HepG2 (cell line): ENCODE results near the gene FRAS1.

Source experiments
- CCAR2 ChIP-seq: fragments of 200-400 bp; formaldehyde crosslinking; optimal IDR thresholded peaks from 2 replicates; pipeline ENCODE3; 2018; ENCODE audit warnings: low read depth, mild to moderate bottlenecking, low read length, moderate library complexity
- CEBPB ChIP-seq: IDR thresholded peaks from 2 replicates; pipeline ENCODE4 v1.6.1; 2011; ENCODE audit warnings: low read depth, low read length, improper control_type of control experiment, borderline replicate concordance
- CENPBD1 ChIP-seq: sonication (generic); formaldehyde crosslinking; IDR thresholded peaks from 2 replicates; pipeline ENCODE4 v1.8.0; 2022; ENCODE audit warnings: missing genetic modification reagents, low read depth, mild to moderate bottlenecking, borderline replicate concordance
- CTCF ChIP-seq: sonication (generic); formaldehyde crosslinking; IDR thresholded peaks from 2 replicates; pipeline ENCODE4 v1.5.0; 2020; ENCODE audit warnings: mild to moderate bottlenecking, missing genetic modification reagents, moderate library complexity
- ELK4 ChIP-seq: sonication (generic); formaldehyde crosslinking; IDR thresholded peaks from 2 replicates; pipeline ENCODE4 v1.9.0; 2021; ENCODE audit warnings: missing genetic modification reagents, borderline replicate concordance
- FOXP1 ChIP-seq, 2 experiments: fragments of 450-650 bp in 1 of 2; IDR thresholded peaks; 2 replicates each; pipeline ENCODE4 v1.6.1; 2017 to 2018; ENCODE audit warnings: antibody characterized with exemption in 1 of 2
- SMARCC2 ChIP-seq: fragments of 450-650 bp; IDR thresholded peaks from 2 replicates; pipeline ENCODE4 v1.6.1; 2017; ENCODE audit warnings: antibody characterized with exemption, mild to moderate bottlenecking
- STAT6 ChIP-seq: sonication (generic); formaldehyde crosslinking; IDR thresholded peaks from 2 replicates; pipeline ENCODE4 v1.4.0; 2020; ENCODE audit warnings: missing genetic modification reagents, mild to moderate bottlenecking, borderline replicate concordance
- ZNF33B ChIP-seq: sonication (generic); formaldehyde crosslinking; IDR thresholded peaks from 2 replicates; pipeline ENCODE4 v1.5.1; 2020; ENCODE audit warnings: mild to moderate bottlenecking, missing genetic modification reagents
- ZNF724P ChIP-seq: sonication (generic); formaldehyde crosslinking; IDR thresholded peaks from 2 replicates; pipeline ENCODE4 v1.8.0; 2022; ENCODE audit warnings: missing genetic modification reagents, borderline replicate concordance
- TF ChIP-seq, protein P1 (sequence below): sonication (generic); formaldehyde crosslinking; IDR thresholded peaks from 2 replicates; pipeline ENCODE4 v1.4.0; 2020; ENCODE audit warnings: mild to moderate bottlenecking, missing genetic modification reagents
- TF ChIP-seq, protein P2 (sequence below): sonication (generic); formaldehyde crosslinking; IDR thresholded peaks from 2 replicates; pipeline ENCODE4 v1.4.0; 2020; ENCODE audit warnings: low read depth, mild to moderate bottlenecking, missing genetic modification reagents

- no peak for TF ChIP-seq STAT6 (CRISPR knock-in tag)
- TF ChIP-seq CCAR2 = no peak
- 0 out of 2 replicates have a peak, but pooled peaks have one; percentile 47 for TF ChIP-seq SMARCC2
- no peak for TF ChIP-seq ZNF724P (CRISPR knock-in tag)
- no peak for TF ChIP-seq CTCF (CRISPR knock-in tag)
- TF ChIP-seq CENPBD1 (CRISPR knock-in tag) = no peak
- TF ChIP-seq, protein P1, sequence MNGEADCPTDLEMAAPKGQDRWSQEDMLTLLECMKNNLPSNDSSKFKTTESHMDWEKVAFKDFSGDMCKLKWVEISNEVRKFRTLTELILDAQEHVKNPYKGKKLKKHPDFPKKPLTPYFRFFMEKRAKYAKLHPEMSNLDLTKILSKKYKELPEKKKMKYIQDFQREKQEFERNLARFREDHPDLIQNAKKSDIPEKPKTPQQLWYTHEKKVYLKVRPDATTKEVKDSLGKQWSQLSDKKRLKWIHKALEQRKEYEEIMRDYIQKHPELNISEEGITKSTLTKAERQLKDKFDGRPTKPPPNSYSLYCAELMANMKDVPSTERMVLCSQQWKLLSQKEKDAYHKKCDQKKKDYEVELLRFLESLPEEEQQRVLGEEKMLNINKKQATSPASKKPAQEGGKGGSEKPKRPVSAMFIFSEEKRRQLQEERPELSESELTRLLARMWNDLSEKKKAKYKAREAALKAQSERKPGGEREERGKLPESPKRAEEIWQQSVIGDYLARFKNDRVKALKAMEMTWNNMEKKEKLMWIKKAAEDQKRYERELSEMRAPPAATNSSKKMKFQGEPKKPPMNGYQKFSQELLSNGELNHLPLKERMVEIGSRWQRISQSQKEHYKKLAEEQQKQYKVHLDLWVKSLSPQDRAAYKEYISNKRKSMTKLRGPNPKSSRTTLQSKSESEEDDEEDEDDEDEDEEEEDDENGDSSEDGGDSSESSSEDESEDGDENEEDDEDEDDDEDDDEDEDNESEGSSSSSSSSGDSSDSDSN = no peak
- no peak for TF ChIP-seq ZNF33B (CRISPR knock-in tag)
- TF ChIP-seq, protein P2, sequence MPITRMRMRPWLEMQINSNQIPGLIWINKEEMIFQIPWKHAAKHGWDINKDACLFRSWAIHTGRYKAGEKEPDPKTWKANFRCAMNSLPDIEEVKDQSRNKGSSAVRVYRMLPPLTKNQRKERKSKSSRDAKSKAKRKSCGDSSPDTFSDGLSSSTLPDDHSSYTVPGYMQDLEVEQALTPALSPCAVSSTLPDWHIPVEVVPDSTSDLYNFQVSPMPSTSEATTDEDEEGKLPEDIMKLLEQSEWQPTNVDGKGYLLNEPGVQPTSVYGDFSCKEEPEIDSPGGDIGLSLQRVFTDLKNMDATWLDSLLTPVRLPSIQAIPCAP = no peak
- no peak for TF ChIP-seq CEBPB
- TF ChIP-seq FOXP1 (IDR thresholded peaks at IDR 0.05) = peak; percentile 86
- TF ChIP-seq FOXP1 (CRISPR knock-in tag; IDR thresholded peaks at IDR 0.05) = peak; percentile 95
- no peak for TF ChIP-seq ELK4 (CRISPR knock-in tag)
Observed at GRCh38 chr4:78014889-78015886, 41.9 kb upstream of the FRAS1 start.
